Measurements from ENCODE around the gene HPSE2. TPM values are rescaled to one million over a fixed set of nuclear protein-coding genes. Genes with fewer than 3 reads are reported as not detected.

The HPSE2 gene
- total RNA-seq, 2 donors from 2014 or later, result 1.0 to 1.8 TPM

GRCh38 chr10:98481404-98481945 lies 754.2 kb downstream of the HPSE2 start:
- no peak overlapping the region for H3K9ac ChIP-seq (ENCODE audit: low read depth in 2 of 2, low read length in 2 of 2)
- H3K4me1 ChIP-seq, result no peaks in the 10 kb centered on the region
- H3K27ac ChIP-seq, result no peak overlapping the region
- no peaks in the 10 kb centered on the region for H3K36me3 ChIP-seq
- H3K9me3 ChIP-seq, result no peaks in the 10 kb centered on the region
- DNase-seq, result no peak
- no peaks in the 10 kb centered on the region for H3K27me3 ChIP-seq
- intact Hi-C loops (cut with DNase I), result no loop called here
- TF ChIP-seq CTCF (IDR thresholded peaks at IDR 0.05), result no peak
- H3K4me3 ChIP-seq, result no peak overlapping the region

DNA sequence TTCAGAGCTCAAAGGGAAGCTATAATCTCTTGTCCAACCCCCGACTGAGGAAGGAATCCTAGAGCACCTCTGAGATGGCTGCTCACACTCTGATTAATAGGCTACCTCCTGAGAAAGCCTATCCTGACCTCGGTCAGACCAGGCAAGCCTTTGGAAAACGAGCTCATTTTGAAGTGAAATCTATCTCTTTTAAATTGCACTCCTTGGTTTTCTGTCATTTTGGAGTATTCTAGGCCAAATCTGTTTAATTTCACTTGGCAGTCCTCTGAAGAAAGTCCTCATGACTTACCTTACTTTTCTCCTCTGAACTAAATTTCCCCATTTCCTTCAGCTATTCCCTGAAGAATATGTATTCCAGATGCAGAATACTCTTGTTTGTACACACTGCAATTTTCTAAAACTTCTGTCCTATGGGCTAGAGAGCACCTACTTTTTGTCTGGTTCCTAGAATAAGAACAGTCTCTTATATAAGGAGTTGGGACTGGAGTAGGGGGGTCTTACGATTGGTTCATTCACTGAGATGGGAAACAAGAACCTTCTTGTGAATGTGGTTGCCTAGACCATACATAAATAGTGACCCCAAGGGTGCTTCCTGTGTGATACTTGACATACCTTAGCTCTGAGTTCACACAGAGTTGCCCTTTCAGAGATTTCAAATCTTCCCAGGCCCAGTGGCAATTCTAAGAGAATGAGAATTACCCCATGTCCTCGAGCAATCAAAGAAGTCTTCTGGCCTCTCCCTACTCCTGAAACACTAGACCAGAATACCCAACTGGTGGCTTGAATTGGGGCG lies 757.0 kb downstream of the HPSE2 start:
- Histone ChIP-seq H3K4me1 (no peaks in the 10 kb centered on the region), H3K9me3 (no peaks in the 10 kb centered on the region), H3K27ac (no peak overlapping the region), H3K9ac (ENCODE audit: low read depth in 2 of 2, low read length in 2 of 2) (no peak overlapping the region), H3K4me3 (no peak overlapping the region), H3K27me3 (no peaks in the 10 kb centered on the region), H3K36me3 (no peaks in the 10 kb centered on the region)
- no peak for TF ChIP-seq CTCF (IDR thresholded peaks at IDR 0.05)
- DNase-seq, result no peak
- intact Hi-C loops (cut with DNase I), result no loop called here

- Histone ChIP-seq H3K4me3 (no peak overlapping the region), H3K9ac (ENCODE audit: low read depth in 2 of 2, low read length in 2 of 2) (no peak overlapping the region), H3K9me3 (no peaks in the 10 kb centered on the region), H3K27ac (no peak overlapping the region), H3K36me3 (no peaks in the 10 kb centered on the region), H3K27me3 (no peaks in the 10 kb centered on the region), H3K4me1 (no peaks in the 10 kb centered on the region)
- intact Hi-C loops (cut with DNase I), result no loop called here
- no peak for TF ChIP-seq CTCF (IDR thresholded peaks at IDR 0.05)
- no peak for DNase-seq
Measured at GRCh38 chr10:98477861-98478260, 757.8 kb downstream of the HPSE2 start.

GRCh38 chr10:98474628-98475027 lies 761.0 kb downstream of the HPSE2 start:
- no peaks in the 10 kb centered on the region for H3K36me3 ChIP-seq
- intact Hi-C loops (cut with DNase I), result no loop called here
- no peaks in the 10 kb centered on the region for H3K27me3 ChIP-seq

GRCh38 chr10:98472196-98472595 lies 763.5 kb downstream of the HPSE2 start:
- TF ChIP-seq CTCF (IDR thresholded peaks at IDR 0.05), result no peak

More at GRCh38 chr10:98474628-98475027, 761.0 kb downstream of the HPSE2 start:
- H3K9ac ChIP-seq (ENCODE audit: low read depth in 2 of 2, low read length in 2 of 2), result no peak overlapping the region
- no peak overlapping the region for H3K4me3 ChIP-seq
- no peak for TF ChIP-seq CTCF (IDR thresholded peaks at IDR 0.05)
- DNase-seq, result no peak
- H3K27ac ChIP-seq, result no peak overlapping the region
- H3K4me1 ChIP-seq, result no peaks in the 10 kb centered on the region
- H3K9me3 ChIP-seq, result no peaks in the 10 kb centered on the region

More at GRCh38 chr10:98472196-98472595, 763.5 kb downstream of the HPSE2 start:
- intact Hi-C loops (cut with DNase I), result no loop called here
- no peak for DNase-seq
- Histone ChIP-seq H3K9me3 (no peaks in the 10 kb centered on the region), H3K4me1 (no peaks in the 10 kb centered on the region), H3K27ac (no peak overlapping the region), H3K27me3 (no peaks in the 10 kb centered on the region), H3K36me3 (no peaks in the 10 kb centered on the region), H3K4me3 (no peak overlapping the region), H3K9ac (ENCODE audit: low read depth in 2 of 2, low read length in 2 of 2) (no peak overlapping the region)

Measured in colonic mucosa (tissue), 4 donors.